GM21423 (cell line): ENCODE results near the gene ZNF548.
"Not testable (repeated sequence)": the region's sequence is repeated elsewhere in the genome, so short reads cannot be mapped to it uniquely, and the experiment has no call there.

Experiments
- ATAC-seq: cut with Tn5 transposase; IDR thresholded peaks from one replicate; pipeline ENCODE4 v1.9.1; 2021; ENCODE audit warnings: mild to moderate bottlenecking, moderate library complexity; ENCODE audit not compliant: unreplicated experiment

ZNF548 gene

DNA sequence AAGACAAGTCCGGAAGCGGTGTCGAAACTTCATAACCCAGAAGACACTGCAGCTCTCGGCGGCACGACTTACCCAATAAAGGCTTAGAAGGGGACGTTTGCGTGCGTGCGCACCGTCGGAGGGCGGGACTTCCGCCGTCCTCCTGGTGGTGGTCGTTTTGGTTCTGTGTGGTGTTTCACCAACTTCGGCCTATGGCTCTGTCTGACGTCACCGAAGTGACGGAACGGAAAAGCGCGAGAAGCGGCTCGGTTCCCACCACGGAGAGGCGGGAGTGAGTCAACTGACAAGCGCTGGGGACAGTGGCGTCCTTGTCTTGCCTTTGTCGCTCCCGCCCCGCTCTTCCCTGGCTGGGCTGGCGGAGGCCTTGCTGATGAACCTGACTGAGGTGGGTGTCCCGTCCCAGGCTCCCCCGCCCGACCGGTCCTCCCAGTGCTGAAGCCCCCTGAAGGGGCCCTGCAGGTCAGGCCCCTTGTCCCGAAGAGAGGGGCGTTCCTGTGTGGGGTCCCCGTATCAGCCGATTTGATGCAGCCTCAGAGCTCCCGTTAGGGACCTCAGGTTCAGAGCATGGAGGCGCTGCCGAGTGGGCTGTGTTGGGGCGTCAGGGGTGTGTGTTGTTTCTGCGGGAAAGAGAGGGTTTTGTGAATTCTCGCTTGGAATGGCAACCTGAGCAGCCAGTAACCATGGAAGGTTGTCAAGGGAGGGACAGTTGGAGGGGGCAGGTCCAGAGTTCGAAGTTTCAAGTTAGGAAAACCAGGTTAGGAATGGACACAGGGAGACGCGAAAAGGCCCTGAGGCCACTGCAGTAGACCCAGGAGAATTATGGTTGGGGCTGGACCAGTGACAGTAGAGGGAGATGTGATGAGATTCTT lies at the start of gene ZNF548:
TSS of gene ZNF548 (plus strand) at position 125 of the 869 bp plus-strand sequence. CDS start at position 371, 246 bp downstream.
- peak; percentile 99 for ATAC-seq

DNA sequence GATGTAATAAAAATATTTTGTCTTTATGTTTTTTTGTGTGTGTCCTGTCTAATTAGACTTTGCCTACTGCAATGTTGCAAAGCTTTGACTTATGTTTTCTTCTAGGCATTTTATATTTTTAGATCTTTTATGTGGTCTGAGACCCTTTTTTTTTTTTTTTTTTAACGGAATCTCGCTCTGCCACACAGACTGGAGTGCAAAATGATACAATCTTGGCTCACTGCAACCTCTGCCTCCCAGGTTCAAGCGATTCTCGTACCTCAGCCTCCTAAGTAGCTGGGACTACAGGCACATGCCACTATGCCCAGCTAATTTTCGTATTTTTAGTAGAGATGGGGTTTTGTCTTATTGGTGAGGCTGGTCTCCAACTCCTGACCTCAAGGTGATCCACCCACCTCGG lies 47.1 kb upstream of the ZNF548 start:
- ATAC-seq = no peak

DNA sequence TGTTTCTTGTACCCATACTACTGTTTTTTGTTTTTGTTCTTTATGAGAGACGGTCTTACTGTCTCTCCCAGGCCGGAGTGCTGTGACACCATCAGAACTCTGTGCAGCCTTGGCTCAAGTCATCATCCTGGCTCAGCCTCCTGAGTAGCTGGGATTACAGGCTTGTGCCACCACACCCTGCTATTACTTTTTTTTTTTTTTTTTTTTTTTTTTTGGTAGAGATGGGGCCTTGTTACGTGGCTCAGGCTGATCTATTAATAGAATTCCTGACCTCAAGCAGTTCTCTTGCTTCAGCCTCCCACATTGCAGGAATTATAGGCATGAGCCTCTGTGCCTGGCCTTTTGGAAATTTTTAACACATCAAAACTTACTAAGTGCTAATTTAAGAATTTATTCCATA lies 41.5 kb upstream of the ZNF548 start:
- ATAC-seq = no peak

DNA sequence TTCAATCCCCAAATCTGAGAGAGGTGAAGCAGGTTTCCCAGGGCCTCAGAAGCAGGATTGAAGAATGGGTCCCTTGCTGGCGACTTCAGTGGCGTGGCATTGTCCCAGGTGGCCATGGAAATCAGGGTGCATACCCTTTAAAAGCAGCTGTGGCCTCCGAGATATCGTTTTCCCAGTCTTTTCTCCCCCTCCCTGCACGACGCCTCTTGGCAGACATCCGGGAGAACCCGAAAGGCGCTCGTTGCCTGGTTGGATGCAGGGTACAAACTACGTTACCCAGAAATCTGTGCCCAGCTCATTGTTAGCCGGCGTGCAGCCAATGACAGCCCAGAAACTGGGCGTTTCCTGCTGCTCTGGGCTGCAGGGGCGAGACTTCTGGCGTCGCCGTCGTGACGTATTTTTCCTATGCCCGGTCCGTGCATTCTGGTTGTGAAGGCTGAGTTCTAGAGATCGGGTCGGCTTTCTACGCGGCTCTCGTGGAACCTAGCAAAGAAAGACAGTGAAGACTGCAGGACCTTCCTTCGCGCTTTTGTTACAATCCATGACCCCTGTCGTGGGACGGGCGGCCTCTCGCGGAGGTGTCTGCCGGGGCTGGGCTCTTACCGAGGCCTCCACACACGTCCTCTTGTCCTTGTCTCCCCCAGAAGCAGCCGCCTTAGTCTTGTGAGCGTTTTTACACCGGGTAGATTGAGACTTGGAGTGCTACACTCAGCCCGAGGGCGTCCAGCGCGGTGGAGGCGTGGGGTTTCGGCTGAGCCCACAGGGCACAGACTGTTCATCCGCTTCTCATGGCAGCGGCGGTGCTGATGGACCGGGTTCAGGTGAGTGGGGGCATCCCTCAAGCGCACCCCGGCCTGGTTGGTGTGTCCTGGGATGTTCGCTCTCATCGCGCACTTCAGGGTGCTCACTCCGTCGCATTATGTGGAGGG lies 38.5 kb upstream of the ZNF548 start, which contains the start of gene ZNF304:
TSS of gene ZNF304 (plus strand) at position 395 of the 929 bp plus-strand sequence. CDS start at position 789, 394 bp downstream.
- ATAC-seq = peak; percentile 99

DNA sequence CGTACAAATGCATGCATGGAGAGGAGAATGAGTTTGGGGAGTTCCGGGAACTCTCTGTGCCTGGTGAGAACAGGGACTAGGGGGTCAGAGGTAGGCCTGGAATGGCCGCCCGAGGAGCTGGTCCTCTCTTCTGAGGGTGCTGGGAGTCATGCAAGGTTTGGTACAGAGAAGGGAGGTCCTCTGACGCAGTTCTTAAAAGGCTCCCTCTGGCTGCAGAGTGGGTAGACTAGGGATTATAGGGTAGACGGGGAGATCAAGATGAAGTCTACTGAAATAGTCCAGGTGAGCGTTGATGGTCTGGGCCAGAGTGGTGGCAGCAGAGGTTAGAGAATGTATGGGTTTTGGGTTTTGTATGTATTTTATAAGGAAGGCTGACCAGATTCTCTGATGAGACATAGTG lies 37.8 kb upstream of the ZNF548 start:
- no peak for ATAC-seq

DNA sequence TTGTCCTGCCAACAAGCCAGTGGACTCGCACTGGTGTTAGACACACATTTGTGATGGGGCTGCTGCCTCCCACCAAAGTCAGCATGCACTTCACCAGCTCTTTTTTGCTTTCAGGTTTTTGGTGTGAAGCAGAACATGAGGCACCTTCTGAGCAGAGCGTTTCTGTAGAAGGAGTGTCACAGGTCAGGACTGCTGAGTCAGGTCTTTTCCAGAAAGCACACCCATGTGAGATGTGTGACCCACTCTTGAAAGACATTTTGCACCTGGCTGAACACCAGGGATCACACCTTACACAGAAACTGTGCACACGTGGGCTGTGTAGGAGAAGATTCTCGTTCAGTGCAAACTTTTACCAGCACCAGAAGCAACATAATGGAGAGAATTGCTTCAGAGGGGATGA lies 33.7 kb upstream of the ZNF548 start:
- ATAC-seq = no peak

DNA sequence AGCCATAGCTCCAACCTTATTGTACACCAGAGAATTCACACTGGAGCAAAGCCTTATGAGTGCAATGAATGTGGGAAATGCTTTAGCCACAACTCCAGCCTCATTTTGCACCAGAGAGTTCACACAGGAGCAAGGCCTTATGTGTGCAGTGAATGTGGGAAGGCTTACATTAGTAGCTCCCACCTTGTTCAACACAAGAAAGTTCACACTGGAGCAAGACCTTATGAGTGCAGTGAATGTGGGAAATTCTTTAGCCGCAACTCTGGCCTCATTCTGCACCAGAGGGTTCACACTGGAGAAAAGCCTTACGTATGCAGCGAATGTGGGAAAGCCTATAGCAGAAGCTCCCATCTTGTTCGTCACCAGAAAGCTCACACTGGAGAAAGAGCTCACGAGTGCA lies 32.2 kb upstream of the ZNF548 start:
- ATAC-seq = no peak

DNA sequence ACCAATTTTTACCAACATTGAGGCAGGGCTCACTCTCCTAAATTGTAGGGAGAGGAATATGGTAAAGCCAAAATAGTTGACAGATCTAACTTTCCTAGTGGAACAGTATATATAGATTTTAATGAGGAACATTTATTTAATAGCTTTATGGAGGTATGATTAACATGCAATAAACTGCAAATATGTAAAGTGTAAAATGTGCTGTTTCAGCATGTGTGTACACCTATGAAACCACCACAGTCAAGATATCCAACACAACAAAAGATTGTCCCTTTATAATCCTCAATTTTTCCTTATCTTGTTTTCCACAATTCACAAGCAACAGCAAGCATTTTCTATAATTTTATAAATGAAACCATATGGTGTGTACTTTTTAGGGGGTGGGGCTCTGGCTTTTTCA lies 30.4 kb upstream of the ZNF548 start:
- no peak for ATAC-seq

DNA sequence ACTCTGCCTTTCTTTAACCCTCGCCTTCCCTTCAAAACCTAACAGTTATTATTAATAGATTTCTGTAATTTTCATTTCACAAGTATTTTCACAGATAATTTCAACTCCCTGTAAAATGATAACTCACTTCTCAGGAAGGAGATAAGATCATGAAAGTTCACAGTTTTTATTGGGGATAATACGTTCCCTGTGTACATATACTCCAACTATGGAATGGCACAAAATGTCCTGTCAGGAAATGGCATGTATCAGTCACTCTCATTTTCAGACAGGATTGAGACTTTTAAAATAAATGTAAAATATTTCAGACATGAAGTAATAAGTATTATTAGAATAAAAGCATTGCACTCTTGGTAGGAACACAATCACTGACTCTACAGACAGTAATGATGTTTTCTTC lies 27.2 kb upstream of the ZNF548 start:
- no peak for ATAC-seq

DNA sequence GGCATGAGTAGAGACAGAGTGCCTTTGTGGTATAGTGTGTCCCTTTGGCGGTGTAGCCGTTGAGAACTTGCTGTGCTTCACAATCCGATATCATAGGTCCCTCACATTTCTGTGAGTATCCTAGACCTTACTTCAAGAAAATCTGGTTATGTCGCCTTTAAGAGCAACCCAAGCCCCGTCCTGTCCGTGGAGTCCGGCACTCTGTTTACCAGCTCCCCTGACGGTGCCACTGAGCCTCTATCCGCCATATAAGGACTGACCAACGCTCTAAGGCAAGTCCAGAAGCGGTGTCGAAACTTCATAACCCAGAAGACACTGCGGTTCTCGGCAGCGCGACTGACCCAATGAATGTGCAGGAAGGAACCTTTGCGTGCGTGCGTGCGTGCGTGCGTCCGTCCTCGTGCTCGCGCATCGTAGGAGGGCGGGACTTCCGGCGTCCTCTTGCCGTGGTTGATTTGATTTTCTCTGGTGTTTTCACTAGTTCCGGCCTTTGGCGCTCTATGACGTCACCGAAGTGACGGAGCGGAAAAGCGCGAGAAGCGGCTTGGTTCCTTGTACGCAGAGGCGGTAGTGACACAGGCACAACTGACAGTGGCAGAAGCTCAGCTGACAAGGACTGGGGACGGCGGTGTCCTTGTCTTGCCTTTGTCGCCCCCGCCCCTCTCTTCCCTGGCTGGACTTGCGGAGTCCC lies 26.5 kb upstream of the ZNF548 start, which contains the start of the genes TRAPPC2B and ZNF547:
TSS of gene TRAPPC2B (plus strand) at position 555 of the 691 bp plus-strand sequence. CDS start 1,283 bp downstream, outside the sequence.
TSS of gene ZNF547 (plus strand) at position 555 of the 691 bp plus-strand sequence. CDS start 5,005 bp downstream, outside the sequence.
- ATAC-seq = peak; percentile 96

DNA sequence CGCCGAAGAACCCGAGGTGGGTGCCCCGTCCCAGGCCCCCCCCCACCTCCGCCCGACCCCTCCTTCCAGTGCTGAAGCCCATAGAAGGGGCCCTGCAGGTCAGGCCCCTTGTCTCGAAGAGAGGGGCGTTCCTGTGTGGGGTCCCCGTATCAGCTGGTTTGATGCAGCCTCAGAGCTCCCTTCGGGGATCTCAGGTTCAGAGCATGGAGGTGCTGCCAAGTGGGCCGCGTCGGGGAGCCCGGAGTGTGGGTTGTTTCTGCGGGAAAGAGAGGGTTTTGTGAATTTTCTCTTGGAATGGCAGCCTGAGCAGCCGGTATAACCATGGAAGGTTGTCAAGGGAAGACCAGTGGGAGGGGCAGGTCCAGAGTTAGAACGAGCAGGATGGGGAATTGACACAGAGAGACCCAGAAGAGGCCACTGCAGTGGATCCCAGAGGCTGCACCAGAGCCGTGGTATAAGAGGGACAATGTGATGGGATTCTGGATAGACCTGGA lies 25.9 kb upstream of the ZNF548 start:
- ATAC-seq = peak; percentile 2

DNA sequence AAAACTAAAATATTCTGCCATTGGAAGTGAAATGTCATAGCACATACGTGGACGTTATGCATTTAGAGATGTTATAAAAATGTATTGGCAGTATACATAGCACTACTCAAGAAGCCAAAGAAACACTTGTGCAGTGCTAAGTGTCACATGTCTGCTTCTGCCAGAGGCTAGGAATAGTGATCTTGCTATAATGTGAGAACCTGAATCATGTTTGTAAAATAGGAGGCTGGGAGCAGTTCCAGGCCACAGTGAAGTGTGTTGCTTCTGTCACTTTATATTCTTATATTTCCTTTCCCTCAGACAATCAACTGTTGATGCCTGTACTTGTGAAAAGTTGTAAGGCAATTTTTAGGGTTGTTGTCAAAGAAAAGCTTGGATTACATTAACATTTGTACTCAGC lies 22.9 kb upstream of the ZNF548 start:
- ATAC-seq = no peak

DNA sequence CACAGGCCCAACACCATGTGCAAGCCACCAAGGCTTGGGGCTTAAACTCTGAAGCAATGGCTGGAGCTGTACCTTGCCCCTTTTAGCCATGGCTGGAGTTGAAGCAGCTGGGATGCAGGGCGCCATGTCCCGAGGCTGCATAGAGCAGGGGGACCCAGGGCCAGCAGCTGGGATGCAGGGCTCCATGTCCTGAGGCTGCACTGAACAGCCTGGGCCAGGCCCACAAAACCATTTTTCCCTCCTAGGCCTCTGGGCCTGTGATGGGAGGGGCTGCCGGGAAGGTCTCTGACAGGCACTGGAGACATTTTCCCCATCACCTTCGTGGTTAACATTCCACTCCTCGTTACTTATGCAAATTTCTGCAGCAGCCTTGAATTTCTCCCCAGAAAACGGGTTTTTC lies 15.5 kb upstream of the ZNF548 start:
- no peak for ATAC-seq

DNA sequence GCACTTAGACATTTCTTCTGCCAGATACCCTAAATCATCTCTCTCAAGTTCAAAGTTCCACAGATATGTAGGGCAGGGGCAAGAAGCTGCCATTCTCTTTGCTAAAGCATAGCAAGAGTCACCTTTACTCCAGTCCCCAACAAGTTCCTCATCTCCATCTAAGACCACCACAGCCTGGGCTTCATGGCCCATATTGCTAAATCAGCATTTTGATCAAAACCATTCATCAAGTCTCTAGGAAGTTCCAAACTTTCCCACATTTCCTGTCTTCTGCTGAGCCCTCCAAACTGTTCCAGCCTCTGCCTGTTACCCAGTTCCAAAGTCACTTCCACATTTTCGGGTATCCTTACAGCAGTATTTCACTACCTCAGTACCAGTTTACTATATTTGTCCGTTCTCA lies 15.0 kb upstream of the ZNF548 start:
- ATAC-seq = not testable (repeated sequence)

DNA sequence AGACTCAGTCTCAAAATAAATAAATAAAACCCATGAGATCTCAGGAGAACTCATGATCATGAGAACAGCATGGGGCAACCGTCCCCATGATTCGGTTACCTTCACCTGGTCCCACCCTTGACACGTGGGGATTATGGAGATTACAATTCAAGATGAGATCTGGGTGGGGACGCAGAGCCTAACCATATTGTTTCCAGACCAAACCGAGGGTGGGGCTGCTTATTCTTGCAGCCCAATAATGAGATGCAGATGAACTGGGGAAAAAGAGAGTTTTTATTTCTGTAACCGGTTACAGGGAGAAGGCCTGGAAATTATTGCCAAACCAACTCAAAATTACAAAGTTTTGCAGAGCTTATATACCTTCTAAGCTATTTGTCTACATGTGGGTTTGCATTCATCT lies 13.5 kb upstream of the ZNF548 start:
- no peak for ATAC-seq

DNA sequence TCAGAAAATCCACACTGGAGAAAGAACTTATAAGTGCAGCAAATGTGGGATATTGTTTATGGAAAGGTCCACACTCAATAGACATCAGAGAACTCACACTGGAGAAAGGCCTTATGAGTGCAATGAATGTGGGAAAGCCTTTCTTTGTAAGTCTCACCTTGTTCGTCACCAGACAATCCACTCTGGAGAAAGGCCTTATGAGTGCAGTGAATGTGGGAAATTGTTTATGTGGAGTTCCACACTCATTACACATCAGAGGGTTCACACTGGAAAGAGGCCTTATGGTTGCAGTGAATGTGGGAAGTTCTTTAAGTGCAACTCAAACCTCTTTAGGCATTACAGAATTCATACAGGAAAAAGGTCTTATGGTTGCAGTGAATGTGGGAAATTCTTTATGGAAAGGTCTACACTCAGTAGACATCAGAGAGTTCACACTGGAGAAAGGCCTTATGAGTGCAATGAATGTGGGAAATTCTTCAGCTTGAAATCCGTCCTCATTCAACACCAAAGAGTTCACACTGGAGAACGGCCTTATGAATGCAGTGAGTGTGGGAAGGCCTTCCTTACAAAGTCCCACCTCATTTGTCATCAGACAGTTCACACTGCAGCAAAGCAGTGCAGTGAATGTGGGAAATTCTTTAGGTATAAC lies 12.0 kb upstream of the ZNF548 start:
- no peak for ATAC-seq

DNA sequence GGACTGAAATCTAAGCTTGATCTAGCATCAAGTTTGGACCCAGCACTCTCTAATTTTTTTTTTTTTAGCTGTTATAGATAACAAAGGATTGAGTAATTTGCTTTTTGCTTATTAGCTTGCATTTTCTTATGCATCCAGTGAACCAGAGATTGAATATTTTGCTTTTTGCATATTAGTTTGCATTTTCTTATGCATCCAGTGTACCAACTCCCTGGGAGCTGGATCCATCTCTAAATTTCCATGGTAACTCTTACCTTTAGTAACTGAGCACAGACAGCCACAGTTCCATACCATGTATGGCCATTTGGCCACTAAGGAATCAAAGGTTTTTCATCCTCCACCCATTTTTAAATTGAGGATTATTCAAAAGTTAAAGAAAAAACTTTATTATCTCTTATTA lies 8.7 kb upstream of the ZNF548 start:
- ATAC-seq = no peak

DNA sequence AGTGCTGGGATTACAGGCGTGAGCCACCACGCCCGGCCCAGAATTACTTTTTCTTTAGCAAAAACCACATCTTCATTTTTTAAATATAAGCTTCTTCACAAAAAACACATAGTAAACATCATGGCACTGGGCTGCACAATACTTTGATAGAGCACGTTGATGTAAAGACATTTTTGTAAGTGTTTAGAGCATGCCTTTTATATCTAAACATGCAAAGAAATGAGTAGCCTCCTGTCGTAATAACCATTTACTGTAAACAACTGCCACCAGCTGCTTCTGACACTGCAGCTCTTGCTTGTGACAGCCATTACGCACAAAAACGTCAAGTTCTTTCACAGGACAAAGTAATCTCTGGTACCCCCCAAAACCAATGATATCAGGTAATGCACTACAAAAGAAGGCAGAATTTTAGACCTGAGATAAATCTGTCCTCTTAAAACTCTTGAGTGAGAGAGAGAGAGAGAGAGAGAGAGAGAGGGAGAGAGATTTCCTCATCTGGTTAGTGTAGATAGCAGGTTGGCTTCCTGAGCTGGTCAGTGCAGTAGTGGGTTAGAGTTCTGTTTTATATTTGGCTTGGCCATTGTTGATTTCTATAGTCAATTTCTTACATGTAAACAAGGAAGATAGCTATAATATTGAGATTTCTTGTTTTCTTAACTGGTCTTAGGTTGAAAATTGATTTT lies 6.7 kb upstream of the ZNF548 start:
- ATAC-seq = no peak

DNA sequence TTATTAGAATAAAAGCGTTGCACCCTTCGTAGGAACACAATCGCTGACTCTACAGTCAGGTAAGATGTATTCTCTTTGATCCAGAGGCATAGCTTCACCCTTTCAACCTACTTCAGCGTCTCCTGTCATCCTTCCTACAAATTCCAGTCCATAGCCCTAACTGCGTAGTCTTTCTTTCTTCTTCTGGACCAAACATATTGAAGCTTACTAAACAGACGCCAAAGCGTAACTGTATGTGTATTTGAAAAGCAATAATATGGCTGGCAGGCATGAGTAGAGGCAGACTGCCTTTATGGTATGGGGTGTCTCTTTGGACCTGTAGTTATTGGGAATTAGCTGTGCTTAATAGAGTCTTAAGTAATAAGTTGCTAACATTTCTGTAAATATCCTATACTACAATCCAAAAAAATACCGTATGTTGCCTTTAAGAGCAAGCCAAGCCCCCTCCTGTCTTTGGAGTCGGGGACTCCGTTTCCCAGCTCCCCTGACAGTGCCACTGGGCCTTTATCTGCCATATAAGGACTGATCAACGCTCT lies 392 bp upstream of the ZNF548 start:
- ATAC-seq = no peak
